ENCODE results near the gene COL19A1. TPM values are rescaled to one million over a fixed set of nuclear protein-coding genes. Genes with fewer than 3 reads are reported as not detected.

The COL19A1 gene
- total and polyA plus RNA-seq, 9 of the 15 experiments (the other 6 are each of a cell fraction or from before 2014, with no cell fraction given), result not detected

GRCh38 chr6:69913361-69913760 lies 47.0 kb downstream of the COL19A1 start:
- DNase-seq (ENCODE audit: extremely low read depth in 1 of 4, low spot score in 3 of 4) (no peak), ATAC-seq (no peak), FAIRE-seq (no peak)
- Histone ChIP-seq H3K9me1 (ENCODE audit: control insufficient read depth, insufficient read depth, low read length) (no peaks in the 10 kb centered on the region), H3K36me3 (ENCODE audit: control insufficient read depth, insufficient read depth, low read length) (no peaks in the 10 kb centered on the region), H3K9ac (ENCODE audit: insufficient read depth in 1 of 2, low read depth in 2 of 2, low read length in 2 of 2) (no peak overlapping the region), H4K20me1 (replicated peaks; ENCODE audit: control insufficient read depth, insufficient read depth, low read length) (no peaks in the 10 kb centered on the region), H3K27ac (ENCODE audit: extremely low read depth, low read depth, low read length) (no peak overlapping the region), H3K9me3 (replicated peaks; ENCODE audit: control insufficient read depth, insufficient read depth, low read depth, low read length) (no peaks in the 10 kb centered on the region), H3K79me2 (ENCODE audit: control insufficient read depth, insufficient read depth, low read length) (no peaks in the 10 kb centered on the region), H3K4me1 (replicated peaks in 1 of 2; ENCODE audit: control insufficient read depth in 2 of 2, insufficient read depth in 2 of 2, low read length in 2 of 2) (no peaks in the 10 kb centered on the region), H2AFZ (ENCODE audit: low read depth, low read length) (no peak overlapping the region), H3K4me3 (no peak overlapping the region), H3K4me2 (ENCODE audit: insufficient read depth, low read length) (no peak overlapping the region), H3K27me3 (ENCODE audit: control insufficient read depth in 2 of 2, insufficient read depth in 2 of 2, low read length in 2 of 2) (0 out of 5 replicates have a peak, but pooled peaks cover 0 to 5% of the 10 kb centered on the region in 2 experiments)
- TF ChIP-seq CTCF (IDR thresholded peaks at IDR 0.05 in 2 of 3, conservative IDR thresholded peaks at IDR 0.05 in 1 of 3; ENCODE audit: insufficient read depth in 2 of 3, low read depth in 1 of 3, low read length in 3 of 3), result no peak
- TF ChIP-seq JUNB (CRISPR knock-in tag; conservative IDR thresholded peaks at IDR 0.05), result no peak
- TF ChIP-seq SIN3A (IDR thresholded peaks at IDR 0.05; ENCODE audit: borderline replicate concordance in 2 of 2, control insufficient read depth in 1 of 2, low read depth in 2 of 2, low read length in 2 of 2), result no peak
- no peak for TF ChIP-seq ZNF282 (CRISPR knock-in tag; IDR thresholded peaks at IDR 0.05)
- TF ChIP-seq ILF3 (IDR thresholded peaks at IDR 0.05; ENCODE audit: borderline replicate concordance), result no peak
- TF ChIP-seq RUNX1 (IDR thresholded peaks at IDR 0.05; ENCODE audit: low read depth), result no peak
- no peak for TF ChIP-seq ZNF512 (tag; IDR thresholded peaks at IDR 0.05)
- no peak for TF ChIP-seq SRF (CRISPR knock-in tag; IDR thresholded peaks at IDR 0.05)
- no peak for TF ChIP-seq NRF1 (conservative IDR thresholded peaks at IDR 0.05 in 1 of 2, IDR thresholded peaks at IDR 0.05 in 1 of 2)
- TF ChIP-seq SNRNP70 (optimal IDR thresholded peaks at IDR 0.05; ENCODE audit: low read depth, low read length), result no peak
- TF ChIP-seq SRSF9 (IDR thresholded peaks at IDR 0.05; ENCODE audit: borderline replicate concordance, low read depth, low read length), result no peak
- TF ChIP-seq LARP7 (IDR thresholded peaks at IDR 0.05), result no peak
- TF ChIP-seq, protein P1, sequence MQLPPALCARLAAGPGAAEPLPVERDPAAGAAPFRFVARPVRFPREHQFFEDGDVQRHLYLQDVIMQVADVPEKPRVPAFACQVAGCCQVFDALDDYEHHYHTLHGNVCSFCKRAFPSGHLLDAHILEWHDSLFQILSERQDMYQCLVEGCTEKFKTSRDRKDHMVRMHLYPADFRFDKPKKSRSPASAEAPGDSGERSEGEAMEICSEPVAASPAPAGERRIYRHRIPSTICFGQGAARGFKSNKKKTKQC (CRISPR knock-in tag; IDR thresholded peaks at IDR 0.05), result no peak
- no peak for TF ChIP-seq PHF20 (IDR thresholded peaks at IDR 0.05; ENCODE audit: partially characterized antibody)
- no peak for TF ChIP-seq FOXJ3 (CRISPR knock-in tag; IDR thresholded peaks at IDR 0.05)
- TF ChIP-seq HDAC1 (IDR thresholded peaks at IDR 0.05), result no peak
- ChIA-PET POLR2A (interaction anchor here (1.1 kb wide), 1 partner anchor 10 kb away, joined by 3 read pairs; no protein-coding TSS in a partner anchor), CTCF (ENCODE audit: low intra/inter-chr PET ratio) (no interaction called here)
- intact Hi-C loops (cut with micrococcal nuclease), result no loop called here
- no TSS peak for BruUV-seq (replicated peaks)
- in situ Hi-C loops (cut with MboI), result no loop called here
